ENCODE results near the gene SPDYE17.
"Not testable (repeated sequence)": the region's sequence is repeated elsewhere in the genome, so short reads cannot be mapped to it uniquely, and the experiment has no call there.

Gene SPDYE17

GRCh38 chr7:77032261-77032660, at the start of gene SPDYE17:
Gene SPDYE17 (minus strand): TSS chr7:77032361. CDS start chr7:77030570, 1,791 bp downstream.
- not testable (repeated sequence) for H3K27ac ChIP-seq (ENCODE audit: low read length); H3K4me1 ChIP-seq (ENCODE audit: control insufficient read depth, low read depth, low read length); H3K9me3 ChIP-seq (ENCODE audit: control insufficient read depth, low read depth, low read length); H3K4me3 ChIP-seq (ENCODE audit: low read length); H3K9ac ChIP-seq (ENCODE audit: low read length); H3K36me3 ChIP-seq (ENCODE audit: control insufficient read depth, low read depth, low read length); H3K27me3 ChIP-seq (ENCODE audit: control insufficient read depth, insufficient read depth, low read length)

GRCh38 chr7:77080236-77080635, 48.1 kb upstream of the SPDYE17 start:
- H3K27me3 ChIP-seq (ENCODE audit: control insufficient read depth, insufficient read depth, low read length); H3K9me3 ChIP-seq (ENCODE audit: control insufficient read depth, low read depth, low read length); H3K9ac ChIP-seq (ENCODE audit: low read length); H3K4me3 ChIP-seq (ENCODE audit: low read length); H3K36me3 ChIP-seq (ENCODE audit: control insufficient read depth, low read depth, low read length); H3K27ac ChIP-seq (ENCODE audit: low read length); H3K4me1 ChIP-seq (ENCODE audit: control insufficient read depth, low read depth, low read length): not testable (repeated sequence)

DNA sequence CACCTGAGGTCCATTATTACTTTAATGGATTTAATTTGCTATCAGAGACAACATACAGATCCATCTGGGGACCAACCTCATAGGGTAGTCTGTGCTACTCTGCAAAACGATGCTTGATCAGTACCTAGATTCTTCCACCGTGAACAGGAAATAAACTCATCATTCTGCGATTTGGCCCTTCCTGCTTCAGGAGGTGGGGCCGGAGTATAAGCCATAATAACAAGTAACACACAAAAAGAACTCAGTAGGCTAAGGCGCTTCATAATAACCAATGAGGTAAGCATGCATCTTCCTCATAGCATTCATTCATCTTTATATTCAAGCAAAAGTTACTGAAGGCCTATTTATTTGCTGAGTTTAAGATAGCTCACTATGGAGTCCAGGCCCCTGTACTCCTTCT, 47.5 kb upstream of the SPDYE17 start:
- not testable (repeated sequence) for H3K9me3 ChIP-seq (ENCODE audit: control insufficient read depth, low read depth, low read length); H3K9ac ChIP-seq (ENCODE audit: low read length); H3K4me3 ChIP-seq (ENCODE audit: low read length); H3K27ac ChIP-seq (ENCODE audit: low read length); H3K27me3 ChIP-seq (ENCODE audit: control insufficient read depth, insufficient read depth, low read length); H3K36me3 ChIP-seq (ENCODE audit: control insufficient read depth, low read depth, low read length); H3K4me1 ChIP-seq (ENCODE audit: control insufficient read depth, low read depth, low read length)

DNA sequence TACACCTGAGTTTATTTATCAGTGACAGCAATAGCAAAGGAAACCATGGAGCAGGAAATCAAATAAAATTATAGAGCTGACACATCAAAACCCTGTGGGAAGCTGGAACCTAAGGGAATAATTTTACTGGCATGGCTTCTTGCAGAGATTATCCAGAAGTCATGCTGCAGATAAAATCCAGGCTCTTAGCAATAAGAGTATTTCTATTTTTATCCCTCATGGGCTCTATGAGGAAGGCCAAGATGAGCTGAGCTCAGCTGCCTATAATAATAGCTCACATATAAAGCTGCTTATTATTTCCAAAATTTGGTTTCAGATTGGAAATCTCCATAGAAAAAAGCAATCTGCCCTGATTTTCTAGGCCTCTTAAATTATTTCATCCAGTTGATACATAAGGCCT, 47.0 kb upstream of the SPDYE17 start:
- not testable (repeated sequence) for H3K4me1 ChIP-seq (ENCODE audit: control insufficient read depth, low read depth, low read length); H3K9me3 ChIP-seq (ENCODE audit: control insufficient read depth, low read depth, low read length); H3K9ac ChIP-seq (ENCODE audit: low read length); H3K4me3 ChIP-seq (ENCODE audit: low read length); H3K36me3 ChIP-seq (ENCODE audit: control insufficient read depth, low read depth, low read length); H3K27ac ChIP-seq (ENCODE audit: low read length); H3K27me3 ChIP-seq (ENCODE audit: control insufficient read depth, insufficient read depth, low read length)

DNA sequence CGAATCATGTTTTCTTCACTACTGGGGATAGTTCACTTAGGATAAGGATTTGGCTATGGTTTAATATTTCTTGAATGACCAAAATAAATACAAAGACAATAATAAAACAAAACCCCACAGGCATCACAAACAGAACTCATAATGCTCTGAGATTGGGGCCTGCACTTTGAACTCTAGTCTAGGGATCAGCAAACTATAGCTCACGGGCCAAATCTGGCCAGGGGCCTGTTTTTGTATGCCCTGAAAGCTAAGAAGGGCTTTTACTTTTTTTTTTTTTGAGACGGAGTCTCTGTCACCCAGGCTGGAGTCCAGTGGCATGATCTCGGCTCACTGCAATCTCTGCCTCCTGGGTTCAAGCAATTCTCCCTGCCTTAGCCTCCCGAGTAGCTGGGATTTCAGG, 44.9 kb upstream of the SPDYE17 start:
- H3K27ac ChIP-seq (ENCODE audit: low read length); H3K27me3 ChIP-seq (ENCODE audit: control insufficient read depth, insufficient read depth, low read length); H3K4me3 ChIP-seq (ENCODE audit: low read length); H3K9me3 ChIP-seq (ENCODE audit: control insufficient read depth, low read depth, low read length); H3K36me3 ChIP-seq (ENCODE audit: control insufficient read depth, low read depth, low read length); H3K9ac ChIP-seq (ENCODE audit: low read length); H3K4me1 ChIP-seq (ENCODE audit: control insufficient read depth, low read depth, low read length): not testable (repeated sequence)

DNA sequence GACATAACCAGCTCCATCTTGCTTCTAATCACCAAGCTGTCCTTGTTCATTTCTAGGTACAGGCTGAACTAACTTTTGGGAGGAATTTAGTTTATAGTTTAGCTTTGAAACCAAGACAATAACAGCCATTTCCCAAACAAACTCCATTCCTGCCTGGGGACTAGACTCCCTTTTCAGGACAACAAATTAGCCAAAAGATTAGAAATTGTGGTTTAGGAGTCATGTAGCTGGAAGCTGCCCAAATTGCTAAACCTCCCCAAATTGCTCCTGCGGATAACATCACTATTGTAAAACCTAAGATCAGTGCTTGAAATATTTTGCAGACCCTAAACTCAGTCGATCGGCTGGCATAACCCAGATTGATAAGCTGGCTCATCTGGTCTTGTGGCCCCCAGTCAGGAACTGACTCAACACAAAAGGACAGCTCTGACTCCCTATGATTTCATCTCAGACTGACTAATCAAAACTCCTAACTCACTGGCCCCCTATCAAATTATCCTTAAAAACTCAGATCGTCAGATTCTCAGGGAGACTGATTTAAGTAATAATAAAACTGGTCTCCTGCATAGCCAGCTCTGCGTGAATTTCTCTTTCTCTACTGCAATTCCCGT, 42.7 kb upstream of the SPDYE17 start:
- H3K27me3 ChIP-seq (ENCODE audit: control insufficient read depth, insufficient read depth, low read length); H3K27ac ChIP-seq (ENCODE audit: low read length): not testable (repeated sequence)

DNA sequence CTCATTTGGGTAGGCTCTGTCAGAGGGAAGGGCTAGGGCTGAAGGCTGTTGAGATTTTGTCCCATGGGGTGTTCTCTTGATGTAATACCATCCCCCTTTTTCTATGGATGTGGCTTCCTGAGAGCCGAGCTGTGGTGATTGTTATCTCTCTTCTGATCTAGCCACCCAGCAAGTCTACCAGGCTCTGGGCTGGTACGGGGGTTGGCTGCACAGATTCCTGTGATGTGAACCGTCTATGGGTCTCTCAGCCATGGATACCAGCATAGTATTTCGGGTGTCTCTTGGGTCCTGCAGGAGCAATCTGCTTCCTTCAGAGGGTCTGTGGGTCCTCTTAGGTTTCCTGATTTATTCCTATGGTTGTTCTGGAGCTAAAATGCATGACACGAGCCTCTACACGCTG, 38.9 kb upstream of the SPDYE17 start:
- not testable (repeated sequence) for H3K4me1 ChIP-seq (ENCODE audit: control insufficient read depth, low read depth, low read length); H3K4me3 ChIP-seq (ENCODE audit: low read length); H3K27ac ChIP-seq (ENCODE audit: low read length); H3K9me3 ChIP-seq (ENCODE audit: control insufficient read depth, low read depth, low read length); H3K27me3 ChIP-seq (ENCODE audit: control insufficient read depth, insufficient read depth, low read length); H3K36me3 ChIP-seq (ENCODE audit: control insufficient read depth, low read depth, low read length); H3K9ac ChIP-seq (ENCODE audit: low read length)

More for the DNA sequence above, 42.7 kb upstream of the SPDYE17 start:
- not testable (repeated sequence) for H3K4me1 ChIP-seq (ENCODE audit: control insufficient read depth, low read depth, low read length); H3K4me3 ChIP-seq (ENCODE audit: low read length); H3K9ac ChIP-seq (ENCODE audit: low read length); H3K9me3 ChIP-seq (ENCODE audit: control insufficient read depth, low read depth, low read length); H3K36me3 ChIP-seq (ENCODE audit: control insufficient read depth, low read depth, low read length)

- H3K27ac ChIP-seq (ENCODE audit: low read length); H3K4me3 ChIP-seq (ENCODE audit: low read length): not testable (repeated sequence)
These were observed 33.7 kb upstream of the SPDYE17 start for GRCh38 chr7:77065869-77066268.

DNA sequence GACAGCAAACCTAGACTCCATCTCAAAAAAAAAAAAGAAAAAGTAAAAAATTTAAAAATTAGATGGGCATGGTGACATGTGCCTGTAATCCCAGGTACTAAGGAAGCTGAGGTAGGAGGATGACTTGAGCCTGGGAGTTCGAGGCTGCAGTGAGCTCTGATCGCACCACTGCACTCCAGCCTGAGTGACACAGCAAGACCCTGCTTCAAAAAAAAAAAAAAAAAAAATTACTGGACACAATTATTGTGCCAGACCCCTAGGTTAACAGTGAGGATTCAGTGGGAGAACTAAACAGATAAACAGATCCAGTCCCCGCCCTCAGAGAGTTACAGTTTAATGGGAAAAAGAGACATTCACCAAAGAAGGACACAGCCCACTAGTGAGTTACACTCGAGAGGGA, 31.6 kb upstream of the SPDYE17 start:
- H3K9me3 ChIP-seq (ENCODE audit: control insufficient read depth, low read depth, low read length); H3K36me3 ChIP-seq (ENCODE audit: control insufficient read depth, low read depth, low read length); H3K27ac ChIP-seq (ENCODE audit: low read length); H3K4me1 ChIP-seq (ENCODE audit: control insufficient read depth, low read depth, low read length); H3K9ac ChIP-seq (ENCODE audit: low read length); H3K4me3 ChIP-seq (ENCODE audit: low read length); H3K27me3 ChIP-seq (ENCODE audit: control insufficient read depth, insufficient read depth, low read length): not testable (repeated sequence)

More at GRCh38 chr7:77065869-77066268, 33.7 kb upstream of the SPDYE17 start:
- H3K36me3 ChIP-seq (ENCODE audit: control insufficient read depth, low read depth, low read length); H3K27me3 ChIP-seq (ENCODE audit: control insufficient read depth, insufficient read depth, low read length); H3K9me3 ChIP-seq (ENCODE audit: control insufficient read depth, low read depth, low read length); H3K9ac ChIP-seq (ENCODE audit: low read length); H3K4me1 ChIP-seq (ENCODE audit: control insufficient read depth, low read depth, low read length): not testable (repeated sequence)

GRCh38 chr7:77062557-77062956, 30.4 kb upstream of the SPDYE17 start, which contains the start of gene SPDYE18:
Gene SPDYE18 (minus strand): TSS chr7:77062558. CDS start chr7:77060512, 2,046 bp downstream.
- H3K4me1 ChIP-seq (ENCODE audit: control insufficient read depth, low read depth, low read length); H3K9me3 ChIP-seq (ENCODE audit: control insufficient read depth, low read depth, low read length); H3K4me3 ChIP-seq (ENCODE audit: low read length); H3K27ac ChIP-seq (ENCODE audit: low read length); H3K27me3 ChIP-seq (ENCODE audit: control insufficient read depth, insufficient read depth, low read length); H3K9ac ChIP-seq (ENCODE audit: low read length); H3K36me3 ChIP-seq (ENCODE audit: control insufficient read depth, low read depth, low read length): not testable (repeated sequence)

GRCh38 chr7:77026349-77026748, 5.8 kb downstream of the SPDYE17 start:
- not testable (repeated sequence) for H3K4me3 ChIP-seq (ENCODE audit: low read length); H3K27me3 ChIP-seq (ENCODE audit: control insufficient read depth, insufficient read depth, low read length); H3K36me3 ChIP-seq (ENCODE audit: control insufficient read depth, low read depth, low read length); H3K4me1 ChIP-seq (ENCODE audit: control insufficient read depth, low read depth, low read length); H3K9me3 ChIP-seq (ENCODE audit: control insufficient read depth, low read depth, low read length); H3K27ac ChIP-seq (ENCODE audit: low read length); H3K9ac ChIP-seq (ENCODE audit: low read length)

DNA sequence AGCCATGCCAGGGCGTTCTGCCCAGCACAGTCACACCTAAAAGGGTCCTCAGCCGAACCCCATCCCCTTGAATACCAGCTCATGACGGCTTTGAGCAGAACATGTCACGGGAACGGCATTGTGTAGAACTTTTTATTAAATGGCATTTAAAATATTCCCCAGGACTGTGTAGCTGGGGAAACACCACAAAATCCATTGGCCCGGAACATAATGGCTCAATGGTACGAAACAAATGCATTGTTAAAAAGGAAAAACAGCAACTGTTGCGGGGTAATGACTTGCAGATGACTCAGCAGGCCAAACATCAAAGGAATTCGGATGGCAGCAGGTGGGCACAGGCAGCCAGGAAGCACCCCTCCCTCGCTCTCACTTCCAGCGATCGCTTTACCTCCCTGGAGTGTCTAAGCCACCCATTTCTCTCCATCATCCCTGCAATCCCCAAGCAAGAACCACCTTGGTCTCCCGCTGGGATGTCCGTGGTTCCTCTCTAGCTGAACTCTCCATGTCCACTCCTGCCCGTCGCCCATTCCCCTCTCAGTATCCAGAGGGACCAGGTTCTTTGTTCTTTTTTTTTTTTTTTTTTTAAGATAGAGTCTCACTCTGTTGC, 22.0 kb downstream of the SPDYE17 start:
- not testable (repeated sequence) for H3K27ac ChIP-seq (ENCODE audit: low read length); H3K27me3 ChIP-seq (ENCODE audit: control insufficient read depth, insufficient read depth, low read length); H3K4me3 ChIP-seq (ENCODE audit: low read length); H3K4me1 ChIP-seq (ENCODE audit: control insufficient read depth, low read depth, low read length); H3K36me3 ChIP-seq (ENCODE audit: control insufficient read depth, low read depth, low read length); H3K9me3 ChIP-seq (ENCODE audit: control insufficient read depth, low read depth, low read length); H3K9ac ChIP-seq (ENCODE audit: low read length)
